ENCODE data around the gene SLC7A7. TPM values are rescaled to one million over a fixed set of nuclear protein-coding genes. Genes with fewer than 3 reads are reported as not detected.

Gene SLC7A7
- total RNA-seq, 1 donor from 2014 or later: 4.6 TPM

DNA sequence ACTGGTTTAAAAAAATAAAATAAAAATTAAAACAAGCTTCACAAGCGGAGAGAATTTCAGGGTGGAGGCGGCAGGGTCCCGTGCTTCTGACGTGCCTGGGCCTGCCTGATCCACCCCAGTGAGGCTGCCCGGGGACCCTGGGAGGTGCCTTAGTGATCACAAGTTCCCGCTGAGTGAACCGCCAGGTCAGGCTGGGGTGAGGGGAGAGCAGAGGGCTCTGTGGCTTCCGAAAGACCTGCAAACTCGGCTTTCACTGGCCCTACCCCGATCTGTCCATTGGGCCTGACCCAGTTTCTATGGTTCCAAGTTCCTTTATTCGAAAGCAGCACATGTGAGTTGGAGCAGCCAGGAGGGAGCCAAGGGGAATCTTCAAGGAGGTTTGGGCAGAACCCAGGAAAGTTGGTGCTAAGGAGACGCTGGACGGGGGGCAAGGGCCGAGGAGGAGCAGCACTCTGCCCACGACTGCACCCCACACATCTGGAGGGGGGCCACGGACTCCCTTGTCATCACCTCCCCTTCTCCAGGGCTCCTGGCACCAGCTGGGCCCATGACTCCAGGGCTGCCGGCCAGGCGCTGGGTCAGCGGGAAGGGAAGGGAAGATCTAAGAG is 34.1 kb upstream of the SLC7A7 start:
- Histone ChIP-seq H3K4me1 (peaks cover 76% of the 10 kb centered on the region), H3K36me3 (peaks cover 24% of the 10 kb centered on the region), H3K27me3 (ENCODE audit: low read depth) (no peaks in the 10 kb centered on the region), H3K9me3 (replicated peaks) (no peaks in the 10 kb centered on the region), H3K4me3 (peak overlapping the region; percentile 37), H3K27ac (replicated peaks) (peak overlapping the region; percentile 88)
- intact Hi-C loops (cut with micrococcal nuclease): no loop called here
- TF ChIP-seq, protein P1, sequence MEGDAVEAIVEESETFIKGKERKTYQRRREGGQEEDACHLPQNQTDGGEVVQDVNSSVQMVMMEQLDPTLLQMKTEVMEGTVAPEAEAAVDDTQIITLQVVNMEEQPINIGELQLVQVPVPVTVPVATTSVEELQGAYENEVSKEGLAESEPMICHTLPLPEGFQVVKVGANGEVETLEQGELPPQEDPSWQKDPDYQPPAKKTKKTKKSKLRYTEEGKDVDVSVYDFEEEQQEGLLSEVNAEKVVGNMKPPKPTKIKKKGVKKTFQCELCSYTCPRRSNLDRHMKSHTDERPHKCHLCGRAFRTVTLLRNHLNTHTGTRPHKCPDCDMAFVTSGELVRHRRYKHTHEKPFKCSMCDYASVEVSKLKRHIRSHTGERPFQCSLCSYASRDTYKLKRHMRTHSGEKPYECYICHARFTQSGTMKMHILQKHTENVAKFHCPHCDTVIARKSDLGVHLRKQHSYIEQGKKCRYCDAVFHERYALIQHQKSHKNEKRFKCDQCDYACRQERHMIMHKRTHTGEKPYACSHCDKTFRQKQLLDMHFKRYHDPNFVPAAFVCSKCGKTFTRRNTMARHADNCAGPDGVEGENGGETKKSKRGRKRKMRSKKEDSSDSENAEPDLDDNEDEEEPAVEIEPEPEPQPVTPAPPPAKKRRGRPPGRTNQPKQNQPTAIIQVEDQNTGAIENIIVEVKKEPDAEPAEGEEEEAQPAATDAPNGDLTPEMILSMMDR (IDR thresholded peaks at IDR 0.05; ENCODE audit: borderline replicate concordance): no peak
- DNase-seq: peak; percentile 69

DNA sequence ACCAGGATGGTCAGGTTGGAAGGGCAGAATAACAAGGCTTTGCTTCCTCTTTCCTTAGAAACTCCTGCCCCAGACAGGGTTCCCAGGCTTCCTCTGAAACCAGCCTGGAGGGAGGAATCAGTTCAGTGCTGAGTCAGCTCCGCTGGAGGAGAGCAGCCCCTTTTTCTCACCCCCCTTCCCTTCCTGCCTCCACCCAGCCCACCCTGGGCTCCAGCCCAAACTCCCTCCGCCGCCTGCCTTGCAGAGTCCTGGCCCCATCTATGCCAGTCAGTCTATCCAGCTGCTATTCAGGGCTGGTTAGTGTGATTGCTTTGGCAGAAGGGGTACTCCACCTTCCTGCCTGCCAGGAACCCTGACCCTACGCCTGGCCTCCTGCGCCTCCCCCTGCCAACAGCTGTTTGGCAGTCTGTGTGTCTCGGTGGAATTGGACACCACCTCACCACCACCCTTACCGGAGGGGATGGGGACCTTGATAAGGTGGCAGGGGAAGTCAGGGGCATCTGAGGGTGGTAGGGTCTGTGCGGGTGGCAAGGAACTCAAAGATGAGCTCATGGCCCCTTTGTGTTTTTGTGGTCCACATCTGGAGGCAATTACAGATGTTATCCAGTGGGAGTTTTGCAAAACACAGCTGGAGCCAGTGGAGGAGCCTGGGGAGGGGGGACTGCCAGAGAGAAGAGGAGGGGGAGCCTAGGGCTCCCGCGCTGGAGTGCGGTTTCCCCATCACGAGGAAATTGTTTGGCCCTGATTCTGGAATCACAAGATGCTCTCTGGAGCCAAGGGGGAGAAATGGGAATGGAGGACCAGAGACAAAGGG is 33.3 kb upstream of the SLC7A7 start:
- Histone ChIP-seq H3K36me3 (peaks cover 31% of the 10 kb centered on the region), H3K4me1 (peaks cover 76% of the 10 kb centered on the region), H3K27me3 (ENCODE audit: low read depth) (no peaks in the 10 kb centered on the region), H3K9me3 (replicated peaks) (no peaks in the 10 kb centered on the region), H3K27ac (replicated peaks) (peak overlapping the region; percentile 88), H3K4me3 (peak overlapping the region; percentile 37)
- intact Hi-C loops (cut with micrococcal nuclease): no loop called here
- DNase-seq: peak; percentile 66
- TF ChIP-seq, protein P1 (IDR thresholded peaks at IDR 0.05; ENCODE audit: borderline replicate concordance): no peak

DNA sequence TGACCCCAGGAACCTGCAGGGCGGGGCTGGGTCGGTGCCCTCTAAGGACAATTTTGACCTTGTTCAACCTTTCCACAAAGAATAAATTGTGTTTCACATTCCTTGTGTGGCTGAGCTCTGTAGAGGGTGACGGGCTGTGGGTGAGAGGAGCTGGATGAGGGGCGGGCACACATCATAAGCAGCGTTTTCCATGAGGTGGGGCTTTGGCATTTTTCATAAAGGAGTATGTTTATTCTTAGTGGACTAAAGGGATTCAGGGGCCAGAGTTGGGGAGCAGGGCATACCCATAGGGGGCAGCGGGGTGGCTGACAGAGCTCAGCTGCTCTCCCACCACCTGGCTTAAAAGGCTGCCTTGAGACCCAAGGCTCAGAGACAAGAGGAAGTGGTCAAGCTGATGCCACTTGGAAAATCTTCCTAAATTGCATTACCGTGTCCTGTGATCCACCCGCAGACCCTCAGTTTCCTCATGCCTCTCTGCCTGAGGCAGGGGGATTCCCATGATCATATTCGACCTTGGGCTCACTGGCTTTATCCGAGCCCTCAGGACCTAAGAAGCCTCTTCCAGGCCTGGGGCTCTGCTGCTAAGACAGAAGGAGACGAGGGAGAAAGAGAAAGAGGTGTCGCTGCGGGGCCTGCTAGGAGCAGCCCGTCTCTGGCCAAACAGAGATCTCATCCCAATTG is 32.6 kb upstream of the SLC7A7 start:
- TF ChIP-seq, protein P1 (IDR thresholded peaks at IDR 0.05; ENCODE audit: borderline replicate concordance): no peak
- no peaks in the 10 kb centered on the region for H3K27me3 ChIP-seq (ENCODE audit: low read depth)
- H3K36me3 ChIP-seq: peaks cover 39% of the 10 kb centered on the region
- no peak for DNase-seq
- H3K27ac ChIP-seq (replicated peaks): peak overlapping the region; percentile 88
- H3K4me1 ChIP-seq: peaks cover 70% of the 10 kb centered on the region
- H3K4me3 ChIP-seq: peak overlapping the region; percentile 34
- intact Hi-C loops (cut with micrococcal nuclease): no loop called here
- H3K9me3 ChIP-seq (replicated peaks): no peaks in the 10 kb centered on the region

DNA sequence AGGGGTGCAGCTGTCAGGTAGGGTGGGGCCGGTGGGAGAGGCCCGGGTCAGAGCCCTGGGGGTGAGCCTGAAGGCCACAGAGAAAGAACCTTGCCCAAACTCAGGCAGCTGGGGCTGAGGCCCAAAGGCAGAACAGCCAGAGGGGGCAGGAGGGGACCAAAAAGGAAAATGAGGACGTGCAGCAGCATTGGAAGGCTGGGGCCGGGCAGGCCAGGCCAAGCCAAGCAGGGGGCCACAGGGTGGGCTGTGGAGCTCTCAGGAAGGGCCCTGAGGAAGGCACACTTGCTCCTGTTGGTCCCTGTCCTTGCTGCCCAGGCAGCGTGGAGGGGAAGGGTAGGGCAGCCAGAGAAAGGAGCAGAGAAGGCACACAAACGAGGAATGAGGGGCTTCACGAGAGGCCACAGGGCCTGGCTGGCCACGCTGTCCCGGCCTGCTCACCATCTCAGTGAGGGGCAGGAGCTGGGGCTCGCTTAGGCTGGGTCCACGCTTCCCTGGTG is 31.6 kb upstream of the SLC7A7 start:
- Histone ChIP-seq H3K9me3 (replicated peaks) (no peaks in the 10 kb centered on the region), H3K27me3 (ENCODE audit: low read depth) (no peaks in the 10 kb centered on the region), H3K36me3 (peaks cover 48% of the 10 kb centered on the region), H3K27ac (replicated peaks) (peak overlapping the region; percentile 5), H3K4me3 (no peak overlapping the region), H3K4me1 (peaks cover 66% of the 10 kb centered on the region)
- TF ChIP-seq, protein P1 (IDR thresholded peaks at IDR 0.05; ENCODE audit: borderline replicate concordance): no peak
- intact Hi-C loops (cut with micrococcal nuclease): no loop called here
- no peak for DNase-seq

DNA sequence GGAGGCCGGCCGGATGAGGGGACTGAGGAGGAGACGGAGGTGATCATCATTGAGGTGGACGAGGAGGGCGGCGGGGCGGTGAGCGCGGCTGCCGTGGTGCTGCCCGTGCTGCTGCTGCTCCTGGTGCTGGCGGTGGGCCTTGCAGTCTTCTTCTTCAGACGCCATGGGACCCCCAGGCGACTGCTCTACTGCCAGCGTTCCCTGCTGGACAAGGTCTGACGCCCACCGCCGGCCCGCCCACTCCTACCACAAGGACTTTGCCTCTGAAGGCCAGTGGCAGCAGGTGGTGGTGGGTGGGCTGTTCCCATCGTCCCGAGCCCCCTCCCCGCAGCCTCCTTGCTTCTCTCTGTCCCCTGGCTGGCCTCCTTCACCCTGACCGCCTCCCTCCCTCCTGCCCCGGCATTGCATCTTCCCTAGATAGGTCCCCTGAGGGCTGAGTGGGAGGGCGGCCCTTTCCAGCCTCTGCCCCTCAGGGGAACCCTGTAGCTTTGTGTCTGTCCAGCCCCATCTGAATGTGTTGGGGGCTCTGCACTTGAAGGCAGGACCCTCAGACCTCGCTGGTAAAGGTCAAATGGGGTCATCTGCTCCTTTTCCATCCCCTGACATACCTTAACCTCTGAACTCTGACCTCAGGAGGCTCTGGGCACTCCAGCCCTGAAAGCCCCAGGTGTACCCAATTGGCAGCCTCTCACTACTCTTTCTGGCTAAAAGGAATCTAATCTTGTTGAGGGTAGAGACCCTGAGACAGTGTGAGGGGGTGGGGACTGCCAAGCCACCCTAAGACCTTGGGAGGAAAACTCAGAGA is 30.8 kb upstream of the SLC7A7 start:
- intact Hi-C loops (cut with micrococcal nuclease): no loop called here
- Histone ChIP-seq H3K4me1 (peaks cover 57% of the 10 kb centered on the region), H3K4me3 (no peak overlapping the region), H3K36me3 (peaks cover 57% of the 10 kb centered on the region), H3K27ac (replicated peaks) (peak overlapping the region; percentile 5), H3K9me3 (replicated peaks) (no peaks in the 10 kb centered on the region), H3K27me3 (ENCODE audit: low read depth) (no peaks in the 10 kb centered on the region)
- TF ChIP-seq, protein P1 (IDR thresholded peaks at IDR 0.05; ENCODE audit: borderline replicate concordance): no peak
- no peak for DNase-seq
